GM19455 (cell line): ENCODE data around the gene PRDX2.
"Not testable (repeated sequence)": the region's sequence is repeated elsewhere in the genome, so short reads cannot be mapped to it uniquely, and the experiment has no call there.

Experiments used
- ATAC-seq: cut with Tn5 transposase; IDR thresholded peaks from one replicate; pipeline ENCODE4 v1.9.1; 2021; ENCODE audit not compliant: unreplicated experiment

The PRDX2 gene

DNA sequence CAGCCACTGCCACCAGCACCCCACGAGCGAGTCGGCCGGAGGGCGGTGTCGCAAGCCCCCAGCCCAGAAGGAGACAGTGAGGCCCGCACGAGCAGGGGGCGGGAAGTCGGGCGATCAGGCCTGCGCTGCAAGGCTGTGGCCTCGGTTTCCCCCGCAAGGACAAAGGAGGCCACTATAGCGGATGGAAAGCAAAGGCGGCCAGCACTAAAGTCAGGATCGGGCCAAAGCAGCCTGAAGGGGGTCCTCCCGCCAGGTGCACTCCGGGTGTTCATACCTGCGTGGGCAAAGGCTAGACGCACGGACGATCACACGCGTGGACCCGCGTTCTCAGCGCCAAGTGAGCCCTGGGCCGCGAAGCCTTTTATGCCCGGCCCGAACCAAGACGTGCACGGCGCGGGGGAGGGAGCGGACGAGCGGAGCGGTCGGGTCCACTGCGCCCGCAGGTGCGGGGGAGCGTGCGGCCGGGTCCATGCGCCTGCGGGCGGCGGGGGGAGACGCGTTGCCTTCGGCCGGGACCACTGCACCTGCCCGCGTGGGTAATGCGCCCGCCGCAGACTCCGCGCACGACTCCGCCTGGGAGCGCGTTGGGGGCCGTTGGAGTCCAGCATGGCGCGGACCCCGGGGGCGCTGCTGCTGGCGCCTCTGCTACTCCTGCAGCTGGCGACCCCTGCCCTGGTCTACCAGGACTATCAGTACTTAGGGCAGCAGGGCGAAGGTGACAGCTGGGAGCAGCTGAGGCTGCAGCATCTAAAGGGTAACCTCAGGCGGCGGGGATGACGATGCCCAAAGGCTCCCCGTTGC is at the start of gene PRDX2, which contains the start of gene THSD8:
PRDX2 (minus strand) TSS at position 335 of the 801 bp plus-strand sequence. CDS start 539 bp downstream, outside the sequence.
THSD8 (plus strand) TSS at position 604 of the 801 bp plus-strand sequence; CDS start at position 607, 3 bp downstream.
- ATAC-seq, result no peak

DNA sequence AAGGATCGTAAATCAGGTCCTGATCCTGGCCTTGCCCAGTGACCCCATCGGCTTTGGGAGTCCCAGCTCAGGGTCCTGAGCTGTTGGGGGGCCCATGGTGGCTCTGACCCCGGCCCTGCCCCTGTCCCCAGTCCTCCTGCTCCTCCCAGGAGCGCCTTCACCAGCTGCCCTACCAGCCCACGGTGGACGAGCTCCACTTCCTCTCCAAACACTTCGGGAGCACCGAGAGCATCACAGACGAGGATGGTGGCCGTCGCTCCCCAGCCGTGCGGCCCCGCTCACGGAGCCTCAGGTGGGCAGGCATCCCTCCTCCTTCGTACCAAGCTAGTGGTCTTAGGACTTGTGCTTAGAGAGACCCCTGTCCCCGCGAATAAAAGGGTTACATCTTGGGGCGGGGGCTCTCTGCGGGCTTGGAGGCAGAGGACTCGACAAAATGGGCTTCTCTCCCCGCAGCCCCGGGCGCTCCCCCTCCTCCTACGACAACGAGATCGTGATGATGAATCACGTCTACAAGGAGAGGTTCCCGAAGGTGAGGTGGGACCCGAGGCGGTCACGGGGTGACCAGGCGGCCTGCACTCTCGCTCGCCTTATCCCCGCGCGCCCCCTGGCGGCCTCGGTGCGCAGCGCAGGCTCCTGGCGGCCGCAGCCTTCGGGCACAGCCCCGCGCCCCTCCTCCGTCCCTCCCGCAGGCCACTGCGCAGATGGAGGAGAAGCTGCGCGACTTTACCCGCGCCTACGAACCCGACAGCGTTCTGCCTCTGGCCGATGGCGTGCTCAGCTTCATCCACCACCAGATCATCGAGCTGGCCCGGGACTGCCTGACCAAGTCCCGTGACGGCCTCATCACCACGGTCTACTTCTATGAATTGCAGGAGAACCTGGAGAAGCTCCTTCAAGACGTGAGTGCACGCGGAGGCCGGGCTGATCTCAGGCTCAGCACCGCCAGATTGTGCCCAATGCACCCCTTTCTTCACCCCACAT is 45.8 kb upstream of the PRDX2 start:
- ATAC-seq, result peak; percentile 64

DNA sequence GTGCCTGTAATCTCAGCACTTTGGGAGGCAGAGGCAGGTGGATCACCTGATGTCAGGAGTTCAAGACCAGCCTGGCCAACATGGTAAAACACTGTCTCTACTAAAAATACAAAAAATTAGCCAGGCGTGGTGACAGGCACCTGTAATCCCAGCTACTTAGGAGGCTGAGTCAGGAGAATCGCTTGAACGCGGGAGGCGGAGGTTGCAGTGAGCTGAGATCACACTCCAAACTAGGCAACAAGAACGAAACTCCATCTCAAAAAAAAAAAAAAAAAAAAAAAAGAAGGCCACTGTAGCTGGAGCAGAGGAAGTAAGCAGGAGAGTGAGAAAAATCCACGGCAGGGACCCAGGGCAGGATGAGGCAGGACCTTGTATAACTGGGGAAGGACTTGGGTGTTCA is 45.0 kb upstream of the PRDX2 start:
- ATAC-seq, result not testable (repeated sequence)

DNA sequence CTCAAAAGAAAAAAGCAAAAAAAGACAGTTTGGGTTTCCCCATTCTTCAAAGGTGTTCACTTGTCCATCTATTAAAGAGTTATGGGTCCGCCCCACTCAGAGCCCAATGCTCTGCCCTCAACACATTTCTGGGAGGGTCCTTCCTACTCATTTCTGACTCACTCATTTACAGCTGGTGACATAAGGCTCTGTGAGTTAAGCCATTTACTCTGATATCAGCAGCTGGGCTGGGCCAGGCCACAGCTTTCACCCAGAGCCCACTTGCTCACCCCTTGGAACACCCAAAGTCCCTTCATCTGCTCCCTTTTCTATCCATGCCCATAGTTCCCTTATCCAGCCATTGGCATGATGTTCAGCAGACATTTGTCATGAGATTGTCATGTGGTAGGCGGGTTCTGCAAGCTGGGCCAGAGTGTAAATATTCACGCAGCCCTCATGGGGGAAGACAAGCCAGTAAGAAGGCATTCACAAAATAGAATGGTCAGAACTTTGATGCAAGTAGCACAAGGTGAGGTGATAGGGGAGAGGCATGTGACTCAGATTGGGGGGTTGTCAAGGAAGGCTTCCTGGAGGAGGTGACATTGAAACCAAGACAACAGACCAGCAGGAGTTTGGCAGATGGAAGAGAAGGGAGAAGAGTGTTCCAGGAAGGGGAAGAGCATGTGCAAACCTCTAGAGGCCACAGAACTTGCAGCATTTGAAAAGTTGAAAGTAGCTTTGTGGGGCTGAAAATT is 42.6 kb upstream of the PRDX2 start:
- no peak for ATAC-seq

DNA sequence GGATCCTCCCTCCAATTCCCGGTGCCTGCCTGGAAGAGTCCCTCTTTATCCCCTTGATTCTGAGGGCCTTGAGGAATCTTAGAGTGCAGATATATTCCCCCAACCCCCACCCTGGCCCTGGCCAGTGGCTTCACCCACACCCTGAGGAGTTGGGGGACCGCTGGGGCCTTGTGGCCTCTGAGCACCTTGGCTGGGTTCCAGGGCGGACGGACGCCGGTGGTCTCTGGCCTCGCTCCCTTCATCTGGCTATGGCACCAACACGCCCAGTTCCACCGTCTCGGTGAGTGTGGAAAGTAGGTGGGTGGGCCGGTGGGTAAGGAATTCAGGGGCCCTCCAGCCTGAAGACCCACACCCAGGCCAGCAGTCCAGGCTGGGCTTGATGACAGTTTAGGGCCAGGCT is 41.7 kb upstream of the PRDX2 start:
- no peak for ATAC-seq

DNA sequence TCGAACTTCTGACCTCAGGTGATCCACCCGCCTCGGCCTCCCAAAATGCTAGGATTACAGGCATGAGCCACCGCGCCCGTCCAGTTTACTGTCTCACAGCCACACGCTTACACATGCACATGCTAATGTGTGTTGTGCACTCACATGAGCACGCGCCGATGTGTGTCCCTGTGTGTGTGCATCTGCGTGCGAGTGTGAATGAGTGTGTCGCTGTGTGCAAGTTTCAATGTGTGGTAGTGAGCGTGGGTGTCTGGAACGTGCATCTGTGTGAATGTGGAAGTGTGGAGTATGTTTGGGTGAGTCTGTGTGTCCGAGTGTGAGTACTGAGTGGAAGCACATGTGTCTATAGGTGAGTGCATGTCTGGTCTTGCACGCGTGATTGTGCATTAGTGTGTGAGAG is 40.9 kb upstream of the PRDX2 start:
- ATAC-seq, result no peak

DNA sequence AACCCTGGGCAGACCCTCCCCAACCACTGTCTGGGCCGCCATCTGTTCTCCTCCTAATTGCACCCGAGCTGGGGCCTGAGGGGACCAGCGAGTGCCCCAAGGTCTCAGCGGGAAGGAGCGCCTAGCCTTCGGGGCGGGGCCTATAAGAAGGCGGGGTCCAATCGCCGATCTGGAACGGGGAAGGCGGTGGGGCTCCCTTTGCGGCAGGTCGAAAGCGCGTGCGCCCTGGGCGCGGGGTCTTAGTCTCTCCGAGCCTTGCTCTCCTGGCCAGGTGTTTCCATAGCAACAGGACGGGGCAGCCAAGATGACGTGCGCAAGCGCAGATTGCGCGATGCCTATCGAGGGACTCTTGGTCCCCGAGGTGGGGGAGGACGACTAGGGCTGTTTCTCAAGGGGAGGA is 39.5 kb upstream of the PRDX2 start:
- no peak for ATAC-seq

DNA sequence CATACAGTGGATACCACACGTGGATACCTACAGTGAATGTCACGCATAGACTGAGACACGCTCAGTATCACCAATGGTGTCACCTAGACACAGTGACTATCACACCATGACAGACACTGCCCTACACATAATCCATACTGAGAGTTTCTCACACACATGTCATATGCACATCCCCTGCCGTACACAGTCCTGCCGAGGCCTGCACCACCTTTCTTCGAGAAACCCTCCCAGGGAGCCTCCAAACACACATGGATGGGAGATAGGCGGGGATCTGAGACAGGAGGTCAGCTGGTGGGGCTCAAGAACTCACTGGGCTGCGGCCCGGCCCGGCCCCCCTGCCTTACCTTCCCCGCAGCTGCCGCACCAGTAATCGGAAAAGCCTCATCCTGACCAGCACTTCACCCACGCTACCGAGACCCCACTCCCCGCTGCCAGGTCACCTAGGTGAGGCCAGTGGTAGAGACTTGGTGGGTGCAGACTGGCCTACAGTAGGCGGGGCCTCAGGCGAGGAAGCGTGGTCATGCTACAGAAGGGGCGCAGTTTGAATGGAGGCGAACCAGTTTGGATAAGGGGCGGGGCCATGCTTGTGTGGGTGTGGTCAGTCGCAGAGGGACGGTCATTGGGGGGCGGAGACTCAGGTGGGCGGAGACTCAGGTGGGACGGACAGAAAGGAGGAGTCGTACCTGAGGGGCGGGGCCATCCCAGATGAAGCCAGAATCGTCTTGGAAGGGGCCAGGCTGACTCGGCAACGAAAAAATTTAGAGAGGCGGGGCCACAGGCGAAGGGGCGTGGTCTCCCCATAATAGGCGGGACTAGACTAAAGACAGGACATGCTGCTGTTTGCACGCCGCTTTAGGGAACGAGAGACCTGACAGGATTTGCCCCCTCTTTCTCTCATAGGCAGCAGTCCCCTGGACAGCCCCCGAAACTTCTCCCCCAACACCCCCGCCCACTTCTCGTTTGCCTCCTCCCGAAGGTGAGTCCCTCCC is 38.8 kb upstream of the PRDX2 start:
- no peak for ATAC-seq

DNA sequence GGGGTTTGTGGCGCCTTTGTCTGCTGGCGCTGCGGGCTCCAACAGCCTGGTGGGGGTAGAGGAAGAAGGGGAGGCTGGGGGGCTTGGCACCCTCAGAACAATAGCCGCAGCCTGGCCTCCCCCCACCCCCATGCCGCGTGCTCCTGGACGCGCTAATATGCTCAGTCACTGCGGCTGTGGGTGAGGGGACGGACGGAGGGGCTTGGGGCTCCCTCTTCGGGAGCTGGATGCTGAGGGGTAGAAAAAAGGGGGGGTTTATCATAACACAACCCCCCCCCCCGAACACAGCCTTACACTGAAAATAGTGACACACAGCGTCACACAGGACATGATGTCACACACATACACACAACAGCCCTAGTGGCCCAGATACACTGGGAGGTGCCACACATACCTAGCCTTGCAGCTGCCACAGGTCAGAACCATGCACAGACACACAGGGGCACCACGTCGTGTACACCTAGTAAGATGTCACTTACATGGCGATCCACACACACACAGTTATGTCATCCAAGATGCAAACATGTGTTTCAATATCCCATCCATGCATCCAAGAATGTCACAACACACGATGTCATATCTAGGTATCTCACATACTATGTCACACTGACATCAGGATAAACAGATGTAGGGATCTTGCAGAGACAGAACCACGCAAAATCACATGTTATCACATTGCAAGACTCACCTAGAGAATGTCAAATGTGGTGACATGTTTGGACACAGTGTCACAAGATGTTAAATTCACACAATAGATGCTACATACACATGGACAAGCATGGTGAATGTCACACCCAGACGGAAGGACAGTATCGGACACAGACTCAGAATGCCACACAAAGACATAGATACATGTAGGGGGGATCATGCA is 37.5 kb upstream of the PRDX2 start:
- no peak for ATAC-seq

DNA sequence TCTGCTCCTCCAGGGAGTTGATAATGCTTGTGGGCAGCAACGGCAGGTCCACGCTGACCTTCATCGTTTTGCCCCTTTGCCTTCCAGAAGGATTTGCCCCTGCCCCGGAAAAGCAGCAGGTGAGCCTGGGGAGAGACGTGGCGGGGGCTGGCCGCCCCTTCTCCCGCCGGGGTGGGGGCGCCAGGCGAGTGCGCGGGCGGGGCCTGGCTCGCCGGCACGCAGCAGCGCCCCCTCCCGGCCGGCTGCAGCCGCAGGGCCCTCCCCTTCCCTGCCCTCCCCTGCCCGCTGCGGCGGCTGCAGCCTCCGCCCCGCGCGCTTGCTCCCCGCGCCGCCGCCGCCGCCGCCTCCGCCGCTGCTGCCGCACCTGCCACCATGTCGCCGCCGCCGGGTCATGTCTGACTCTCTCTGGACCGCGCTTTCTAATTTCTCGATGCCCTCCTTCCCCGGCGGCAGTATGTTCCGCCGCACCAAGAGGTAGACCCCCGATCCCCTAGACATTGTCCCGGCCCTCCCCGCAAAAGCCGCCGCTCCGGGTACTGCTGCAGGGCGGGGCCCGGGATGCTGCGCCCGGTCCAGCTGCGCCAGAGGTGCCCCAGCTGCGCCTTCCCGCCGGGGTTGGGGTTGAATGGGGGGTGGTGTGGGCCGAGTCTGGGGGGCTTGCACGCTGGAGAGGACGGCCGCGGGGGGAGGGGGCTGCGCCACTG is 36.7 kb upstream of the PRDX2 start, which contains the start of gene MAST1:
MAST1 (plus strand) TSS at position 334 of the 704 bp plus-strand sequence; CDS start at position 392, 58 bp downstream.
- no peak for ATAC-seq

DNA sequence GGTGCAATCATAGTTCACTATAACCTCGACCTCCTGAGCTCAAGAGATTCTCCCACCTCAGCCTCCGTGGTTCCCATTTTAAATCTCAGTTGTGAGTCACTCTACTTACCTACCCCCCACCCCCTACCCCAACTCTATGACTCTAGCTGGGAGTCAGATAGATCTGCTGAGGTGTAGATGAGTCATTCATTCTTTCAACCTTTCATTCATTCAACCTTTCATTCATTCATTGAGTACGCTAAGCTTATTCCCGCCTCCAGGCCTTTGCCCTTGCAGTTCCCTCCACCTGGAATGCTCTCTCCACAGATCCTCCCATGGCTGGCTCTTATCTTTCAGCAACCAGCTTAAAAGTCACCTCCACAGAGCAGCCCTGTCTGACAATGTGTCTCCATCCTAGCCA is 35.6 kb upstream of the PRDX2 start:
- ATAC-seq, result no peak

DNA sequence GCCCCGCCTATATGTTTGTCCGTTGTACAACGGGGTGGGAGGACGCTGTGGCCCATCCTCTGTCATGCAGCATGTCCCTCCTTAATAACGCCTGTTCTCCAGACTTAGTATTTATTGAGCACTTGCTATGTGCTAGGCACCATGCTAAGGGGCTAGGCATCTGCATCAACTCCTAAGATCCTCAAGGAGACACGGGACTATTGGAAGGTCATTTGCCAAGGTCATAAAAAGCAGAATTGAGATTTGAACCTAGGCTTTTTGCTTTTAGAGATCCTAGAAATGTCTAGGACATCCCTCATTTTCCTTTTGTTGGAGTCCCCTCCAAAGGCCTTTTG is 34.9 kb upstream of the PRDX2 start:
- ATAC-seq, result no peak

DNA sequence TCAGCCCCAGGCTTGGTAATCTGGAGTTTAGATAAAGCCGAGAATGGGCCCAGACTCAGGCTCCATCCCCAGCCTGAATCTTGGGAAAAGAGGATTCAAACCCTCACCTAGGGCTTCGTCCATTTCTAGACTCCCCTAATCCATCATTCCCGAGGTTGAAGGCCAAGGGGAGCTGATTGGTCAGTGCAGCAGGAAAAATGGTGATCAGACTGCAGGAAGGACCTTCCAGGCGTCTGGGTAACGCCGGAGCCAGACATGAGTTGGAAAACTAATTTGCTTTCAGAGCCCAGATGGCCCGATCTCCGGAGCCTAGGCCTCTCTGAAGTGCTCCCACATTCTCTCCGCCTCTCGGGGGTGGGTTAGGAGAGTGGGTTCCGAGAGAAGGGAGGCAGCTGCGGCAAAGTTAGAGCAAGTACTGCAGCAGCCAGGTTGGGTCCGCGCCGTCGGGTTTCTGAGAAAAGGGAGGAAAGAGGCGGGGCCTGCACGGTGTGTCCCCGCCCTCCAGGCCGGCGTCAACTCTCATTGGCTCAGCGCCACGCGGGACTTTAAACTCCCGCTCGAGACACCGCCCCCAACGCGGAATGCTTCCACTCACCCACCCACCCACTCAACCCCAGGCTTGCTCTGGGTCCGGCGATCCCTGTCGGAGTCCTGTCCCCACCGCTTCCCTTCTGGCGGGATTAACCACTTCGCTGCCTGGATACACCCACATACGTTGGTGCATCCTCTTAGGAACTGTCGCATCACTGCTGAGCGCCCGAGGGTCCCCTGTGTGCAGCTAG is 33.6 kb upstream of the PRDX2 start:
- no peak for ATAC-seq

DNA sequence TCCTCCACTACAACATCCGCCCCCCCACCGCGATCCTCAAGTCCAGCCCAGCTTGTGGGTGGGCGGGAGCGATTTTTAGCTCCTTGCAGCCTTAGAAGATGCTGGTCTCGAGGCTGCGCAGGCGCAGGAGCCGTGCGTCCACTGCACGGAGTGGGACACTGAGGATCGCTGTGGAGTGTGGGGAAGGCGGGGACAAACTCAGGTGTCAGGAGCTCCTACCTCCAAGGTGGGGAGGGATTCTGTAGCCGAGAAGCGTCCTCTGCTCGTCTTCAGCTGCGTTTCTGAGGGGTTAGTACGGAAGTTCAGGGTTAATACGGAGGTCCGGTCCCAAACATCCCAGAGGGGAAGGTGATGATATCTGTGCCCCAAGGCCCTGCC is 33.0 kb upstream of the PRDX2 start, which contains the start of gene RTBDN:
RTBDN (minus strand) TSS at position 14 of the 378 bp plus-strand sequence. CDS start 4,600 bp downstream, outside the sequence.
- no peak for ATAC-seq

DNA sequence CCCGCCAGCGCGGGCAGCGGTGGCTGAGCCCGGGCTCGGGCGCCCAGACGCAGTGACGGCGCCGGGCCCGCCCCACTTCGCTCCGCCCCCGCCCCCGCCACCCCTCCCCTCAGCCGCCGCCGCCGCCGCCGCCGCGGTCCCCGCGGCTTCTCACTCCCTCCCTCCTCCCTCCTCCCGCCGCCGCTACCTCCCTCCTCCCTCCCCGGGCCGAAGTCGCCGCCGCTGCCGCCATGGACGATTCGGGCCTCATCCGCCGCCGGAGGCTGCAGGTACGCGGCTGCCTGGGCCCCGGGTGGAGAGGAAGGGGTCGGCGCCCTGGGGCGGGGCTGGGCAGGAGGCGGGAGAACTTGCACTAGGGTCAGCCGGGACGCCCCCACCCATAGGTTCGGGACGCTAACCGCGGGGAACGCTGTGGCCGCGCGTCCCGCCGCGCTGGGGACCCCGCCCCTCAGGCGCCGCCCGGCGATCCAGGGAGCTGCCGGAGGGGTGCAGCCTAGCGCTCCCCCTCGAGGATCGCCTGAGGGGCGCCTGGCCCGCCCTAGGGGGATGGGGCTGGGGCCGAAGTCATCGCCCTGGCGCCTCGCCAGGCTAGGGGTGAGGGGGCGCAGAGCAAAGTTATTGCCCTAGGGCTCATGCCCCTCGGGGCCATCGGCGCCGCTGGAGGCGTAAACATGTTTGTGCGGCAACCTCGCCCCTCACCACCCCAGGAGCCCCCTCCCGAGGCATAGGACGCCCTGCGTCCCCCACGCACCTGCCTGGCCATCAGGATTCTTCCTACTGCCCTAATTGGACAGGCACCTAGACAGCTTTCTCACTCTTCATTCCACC is 32.4 kb upstream of the PRDX2 start:
- ATAC-seq, result no peak

DNA sequence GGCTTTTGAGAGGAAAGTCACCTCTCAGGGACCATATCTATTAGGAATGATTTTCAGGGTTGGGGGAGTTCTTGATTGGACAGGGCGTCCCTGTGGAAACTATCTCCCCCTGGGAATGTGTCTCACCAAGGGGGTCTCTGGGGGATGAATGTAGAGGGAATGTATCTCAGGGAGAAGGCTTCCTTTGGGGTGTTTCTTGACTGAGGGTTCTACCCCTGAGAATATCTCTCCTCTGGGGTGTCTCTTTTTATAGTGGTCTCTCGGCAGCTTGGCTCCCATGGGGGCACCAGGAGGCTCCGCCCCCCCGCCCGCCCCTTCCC is 31.8 kb upstream of the PRDX2 start:
- no peak for ATAC-seq

DNA sequence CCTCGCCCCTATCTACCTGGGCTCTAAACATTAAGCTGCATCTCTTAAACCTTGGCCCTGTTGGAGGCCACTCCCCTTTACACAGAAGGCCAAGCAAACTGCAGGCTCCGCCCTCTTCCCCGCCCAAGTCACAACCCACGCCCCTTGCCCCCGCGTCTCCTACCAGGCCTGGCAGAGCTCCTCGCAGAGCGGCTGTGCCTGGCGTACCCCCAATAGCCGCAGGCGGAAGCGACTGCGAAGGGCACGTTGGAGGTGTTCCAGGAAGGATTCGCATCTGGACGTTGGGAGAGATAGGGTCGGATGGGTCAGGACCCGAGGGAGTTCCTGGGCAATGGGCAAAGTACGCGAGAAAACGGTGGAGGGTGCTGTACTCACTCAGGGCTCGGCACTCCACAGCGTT is 26.9 kb upstream of the PRDX2 start:
- no peak for ATAC-seq
